Activated CD4-positive, CD25-positive, alpha-beta regulatory T cell treated with anti-CD3 and anti-CD28 coated beads, Interleukin-2, amount 50 U/mL, for 16 hours (primary cell): Measurements from ENCODE around the gene NAPG.
A peak's percentile ranks its signal among the peaks of the same experiment; 100 is the strongest.
"Not testable (repeated sequence)": the region's sequence is repeated elsewhere in the genome, so short reads cannot be mapped to it uniquely, and the experiment has no call there.

Experiments used
- DNase-seq: peaks from one replicate; pipeline ENCODE4 v3.0.0-alpha.2; 2020; ENCODE audit warnings: low read depth, low spot score

The NAPG gene

DNA sequence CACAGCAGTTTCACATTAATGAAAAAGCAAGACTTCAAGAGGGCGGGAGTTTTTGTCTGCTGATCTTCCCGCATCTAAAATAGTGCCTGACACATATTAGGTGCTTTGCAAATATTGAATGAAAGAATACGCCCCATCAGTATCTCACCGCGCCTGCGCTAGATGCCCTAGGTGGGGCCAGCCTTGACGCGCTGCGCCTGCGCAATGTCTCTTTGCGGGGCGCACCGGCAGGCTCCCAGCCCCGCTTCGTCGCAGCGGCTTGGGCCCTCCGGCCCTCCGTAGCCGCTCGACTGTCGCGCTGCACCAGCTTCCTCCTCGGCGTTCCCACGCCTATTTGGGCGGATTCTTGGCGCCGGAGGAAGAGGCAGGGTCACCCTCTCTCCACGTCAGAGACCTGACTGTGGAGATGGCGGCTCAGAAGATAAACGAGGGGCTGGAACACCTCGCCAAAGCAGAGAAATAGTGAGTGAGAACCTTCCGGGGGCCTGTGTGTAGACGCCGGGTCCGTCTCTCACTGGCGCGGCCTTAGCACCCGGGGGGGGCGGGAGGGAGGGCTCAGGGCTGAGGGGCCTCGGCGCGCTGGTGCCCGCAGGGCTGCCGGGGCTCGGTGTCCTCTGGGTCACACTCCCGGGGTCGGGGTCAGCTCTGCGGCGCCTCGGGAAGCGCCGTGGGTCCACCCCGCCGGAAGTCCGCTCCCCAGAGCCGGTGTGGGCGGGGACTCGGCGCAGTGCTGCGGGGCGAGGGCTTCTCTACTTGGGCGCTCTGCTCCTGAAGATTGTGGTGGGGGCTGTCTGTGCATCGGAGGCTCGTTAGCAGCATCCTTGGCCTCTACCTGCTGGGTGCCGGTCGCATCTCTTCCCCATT, at the start of gene NAPG:
Gene NAPG (plus strand): TSS at position 331 of the 864 bp plus-strand sequence. CDS start 76 bp downstream, at position 407.
- DNase-seq, result peak; percentile 76

DNA sequence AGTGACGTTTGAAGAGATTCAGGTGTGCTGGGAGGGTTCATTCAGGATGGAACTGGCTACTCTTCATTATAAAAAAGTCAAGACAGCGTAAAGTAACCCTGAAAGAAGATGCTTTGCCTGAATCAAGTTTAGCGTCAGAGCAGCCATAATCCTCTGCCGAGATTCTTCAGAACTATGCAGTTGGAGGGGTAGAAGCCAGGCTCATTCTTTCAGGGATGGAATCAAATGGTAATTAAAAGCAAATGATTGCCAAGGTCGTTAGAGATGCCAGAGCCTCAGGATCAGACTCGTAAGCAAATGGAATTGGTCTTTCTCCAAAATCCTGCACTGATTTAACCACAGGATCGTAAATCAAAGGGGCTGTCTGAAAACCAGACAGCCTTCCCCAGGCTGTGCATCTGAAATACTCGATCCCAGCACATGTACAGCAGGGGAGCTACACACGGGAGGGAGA, 49.5 kb upstream of the NAPG start:
- no peak for DNase-seq

DNA sequence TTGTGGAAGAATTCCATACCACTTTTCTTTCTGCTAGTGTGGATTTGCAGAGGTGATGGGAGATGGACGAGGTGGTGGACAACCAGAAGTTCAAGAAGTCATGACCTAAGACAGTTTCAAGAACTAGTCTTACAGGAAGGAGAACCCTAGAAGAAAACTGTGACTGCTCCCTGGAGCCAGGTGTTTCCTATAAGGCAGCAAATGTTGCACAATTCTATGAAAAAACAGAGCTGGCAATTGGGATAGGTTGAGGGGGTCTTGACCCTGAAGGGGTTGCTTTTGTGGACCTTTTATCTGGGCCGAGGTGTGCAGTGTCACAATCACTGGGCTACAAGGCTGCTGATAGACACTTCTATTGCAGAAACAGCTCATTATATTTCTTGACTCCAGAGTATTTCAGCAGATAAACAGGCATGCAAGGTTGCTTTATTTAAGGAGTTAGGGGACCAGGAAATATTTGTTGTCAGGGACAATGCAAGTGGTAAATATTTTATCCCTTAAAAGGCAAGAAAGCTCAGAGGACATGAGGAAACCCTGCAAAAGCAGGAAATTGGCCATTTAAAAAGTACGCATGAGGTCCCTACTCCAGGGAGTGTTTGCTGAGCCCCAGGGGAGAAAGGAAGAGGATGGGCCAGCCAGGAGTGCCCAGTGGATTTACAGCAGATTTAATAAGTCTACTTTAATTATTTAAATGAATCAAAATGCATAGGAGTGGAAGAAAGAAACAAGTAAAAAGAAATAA, 48.5 kb upstream of the NAPG start:
- DNase-seq, result no peak

DNA sequence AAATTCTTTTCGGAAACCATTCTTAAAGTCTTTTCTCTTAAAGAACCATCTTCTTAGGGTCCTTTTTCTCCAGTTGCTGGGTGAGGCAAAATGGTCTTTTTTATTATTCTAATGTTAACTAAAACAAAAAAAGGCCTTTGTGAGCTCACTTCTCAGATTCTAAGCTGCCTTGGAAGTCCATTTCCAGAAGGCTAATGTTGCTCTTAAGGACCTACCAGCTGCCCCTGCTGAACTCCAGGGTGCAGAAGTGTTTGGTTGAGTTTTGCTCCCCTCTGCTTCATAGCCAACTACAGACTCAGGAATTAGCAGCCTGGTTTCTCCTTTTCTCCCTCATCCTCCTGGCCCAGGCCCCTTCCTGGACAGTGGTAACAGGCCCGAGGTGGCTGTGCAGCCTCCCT, 48.0 kb upstream of the NAPG start:
- DNase-seq, result no peak

DNA sequence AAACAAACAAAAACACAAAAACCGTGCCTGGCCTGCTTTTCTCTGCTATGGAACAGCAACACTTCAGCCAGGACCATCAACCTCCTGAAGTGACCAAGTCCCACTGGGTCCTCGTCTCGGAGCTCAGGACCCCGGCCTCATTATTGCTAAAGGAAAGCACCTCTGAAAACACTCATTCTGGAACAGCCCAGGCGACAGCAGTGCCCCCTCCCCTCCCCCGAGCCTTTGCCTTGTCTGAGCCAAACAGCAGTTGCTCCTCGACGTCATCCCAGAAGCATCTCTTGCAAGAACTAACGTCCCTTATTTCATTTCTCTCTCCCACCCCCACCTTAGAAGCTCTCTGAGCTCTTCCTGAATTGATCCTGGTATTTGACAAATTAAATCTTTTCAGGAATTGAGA, 44.0 kb upstream of the NAPG start:
- DNase-seq, result no peak

DNA sequence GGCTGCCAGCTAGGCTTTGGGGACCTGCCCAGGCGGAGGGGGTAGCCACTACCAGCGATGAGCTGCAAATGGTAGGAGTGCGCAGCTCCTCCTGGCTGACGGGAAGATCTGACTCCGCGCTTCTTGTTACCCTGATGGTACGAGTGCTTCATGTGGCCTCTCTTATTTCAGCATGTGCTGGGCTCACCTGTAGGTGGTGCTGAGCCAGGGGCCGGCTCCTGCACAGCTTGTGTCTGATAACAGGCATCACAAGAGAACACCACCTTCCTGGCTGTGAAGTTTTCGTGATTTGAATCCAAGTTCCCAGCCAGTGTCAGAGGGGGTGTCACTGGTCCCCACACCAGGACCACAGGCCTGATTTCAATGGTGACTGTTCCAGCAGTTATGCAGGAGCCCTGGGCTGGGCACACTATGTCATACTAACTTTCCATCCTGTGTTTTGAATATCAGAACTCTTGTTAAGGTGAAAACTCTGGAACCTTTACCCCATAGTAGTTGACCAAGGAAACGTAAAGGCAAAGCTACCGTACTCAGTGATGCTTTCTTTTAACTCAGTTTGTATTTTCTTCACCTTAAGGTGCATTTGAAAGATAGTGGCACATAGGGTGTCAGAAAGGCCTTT, 43.4 kb upstream of the NAPG start:
- no peak for DNase-seq

DNA sequence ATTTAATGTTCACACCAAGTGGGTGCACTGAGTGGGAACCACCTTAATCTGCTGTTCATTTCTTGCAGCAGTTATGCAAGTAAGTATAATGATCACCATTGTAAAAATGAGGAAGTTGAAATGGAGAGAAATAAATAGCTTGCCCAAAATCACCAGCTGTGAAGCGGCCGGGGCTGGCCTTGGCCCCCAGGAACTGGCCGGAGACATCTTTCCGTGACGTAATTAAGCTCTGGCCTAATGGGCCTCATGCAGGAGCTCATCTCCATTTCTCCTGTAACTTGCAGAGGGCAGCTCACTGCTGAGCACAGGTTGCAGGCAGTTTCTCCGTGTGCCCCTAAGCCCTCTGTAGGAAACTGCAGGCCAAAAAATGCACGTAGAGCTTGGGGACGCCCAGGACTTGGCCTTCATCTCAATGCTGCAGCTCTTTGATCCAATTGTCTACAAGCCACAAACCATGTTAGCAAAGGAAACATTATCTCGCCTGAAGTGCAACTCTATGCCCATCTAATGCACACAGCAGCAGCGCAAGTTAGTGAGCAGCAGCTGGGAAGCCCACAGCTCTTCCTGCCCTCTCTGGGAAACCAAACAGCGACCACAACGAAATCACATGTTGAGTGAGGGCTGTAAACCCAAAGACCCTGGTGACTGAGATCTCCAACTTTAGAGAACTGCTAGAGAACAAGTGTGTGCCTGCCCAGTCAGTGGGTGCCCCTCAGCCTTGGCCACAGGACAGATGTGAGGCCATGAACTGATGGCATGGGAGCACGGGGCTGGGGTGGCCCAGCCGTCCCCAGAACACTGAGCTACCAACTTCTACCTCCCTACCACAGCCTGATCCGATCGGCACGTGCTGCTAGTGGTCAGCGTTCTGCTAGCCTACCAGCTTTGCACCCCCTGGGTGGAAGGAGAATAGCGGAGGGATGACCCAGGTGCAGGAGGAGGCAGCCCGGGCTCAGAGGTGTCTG, 42.6 kb upstream of the NAPG start:
- no peak for DNase-seq

DNA sequence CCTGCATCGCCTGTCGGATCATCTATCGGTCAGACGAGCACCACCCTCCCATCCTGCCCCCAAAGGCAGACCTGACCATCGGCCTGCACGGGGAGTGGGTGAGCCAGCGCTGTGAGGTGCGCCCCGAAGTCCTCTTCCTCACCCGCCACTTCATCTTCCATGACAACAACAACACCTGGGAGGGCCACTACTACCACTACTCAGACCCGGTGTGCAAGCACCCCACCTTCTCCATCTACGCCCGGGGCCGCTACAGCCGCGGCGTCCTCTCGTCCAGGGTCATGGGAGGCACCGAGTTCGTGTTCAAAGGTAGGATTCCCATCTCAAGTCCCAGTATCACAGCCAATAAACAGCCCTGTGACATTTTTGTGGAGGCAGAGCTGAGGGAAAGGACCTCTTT, 40.4 kb upstream of the NAPG start:
- DNase-seq, result no peak

DNA sequence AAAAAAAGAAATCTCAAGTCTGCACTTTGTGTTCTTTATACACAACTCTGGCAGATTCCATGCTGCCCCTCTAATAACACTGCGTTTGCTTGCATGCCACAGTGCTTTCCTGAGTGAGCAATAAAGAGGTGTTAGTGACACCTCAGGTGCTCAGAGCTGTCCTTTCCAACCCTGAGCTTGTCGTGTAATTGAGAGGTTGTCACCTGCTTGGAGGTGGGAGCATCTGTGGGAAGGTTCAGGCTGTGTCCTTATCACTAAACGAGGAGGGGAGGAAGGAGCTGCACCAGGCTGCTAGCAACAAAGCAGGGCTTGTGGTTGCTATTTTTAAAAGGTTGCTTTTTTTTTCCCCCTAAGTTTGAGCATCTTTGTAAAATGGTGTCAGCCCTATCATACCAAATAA, 39.5 kb upstream of the NAPG start:
- no peak for DNase-seq

DNA sequence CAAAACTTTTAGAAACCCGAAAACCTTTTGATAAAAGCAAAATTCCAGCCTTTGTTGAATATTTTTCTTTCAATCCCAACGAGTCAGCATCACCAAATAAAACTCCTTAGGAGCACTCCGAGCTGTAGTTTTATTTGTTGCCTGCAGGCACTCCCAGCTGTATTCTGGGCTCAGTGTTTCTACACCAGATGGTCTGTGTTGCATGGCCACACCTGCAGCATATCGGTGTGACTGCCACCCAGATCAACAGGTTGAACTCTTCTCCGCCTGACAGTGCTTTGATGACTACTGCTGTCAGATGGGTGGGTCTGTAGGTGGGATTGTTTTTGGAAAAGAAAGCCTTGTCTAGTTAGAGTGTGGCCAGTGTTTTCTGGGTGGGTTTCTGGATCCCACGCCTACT, 38.7 kb upstream of the NAPG start:
- DNase-seq, result no peak

DNA sequence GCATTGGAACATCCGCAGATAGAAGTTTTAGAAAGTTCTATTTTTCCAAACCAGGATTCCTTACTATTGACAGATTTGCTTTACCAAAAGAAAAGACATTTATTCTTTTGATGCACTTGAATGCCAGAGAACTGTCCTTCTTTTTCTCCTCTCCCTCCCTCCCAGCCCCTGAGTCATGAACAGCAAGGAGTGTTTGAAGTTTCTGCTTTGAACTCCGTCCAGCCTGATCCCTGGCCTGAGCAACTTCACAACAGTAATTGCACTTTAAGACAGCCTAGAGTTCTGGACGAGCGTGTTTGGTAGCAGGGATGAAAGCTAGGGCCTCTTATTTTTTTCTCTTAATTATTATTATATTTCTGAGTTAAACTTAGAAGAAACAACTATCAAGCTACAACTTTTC, 37.8 kb upstream of the NAPG start:
- no peak for DNase-seq

DNA sequence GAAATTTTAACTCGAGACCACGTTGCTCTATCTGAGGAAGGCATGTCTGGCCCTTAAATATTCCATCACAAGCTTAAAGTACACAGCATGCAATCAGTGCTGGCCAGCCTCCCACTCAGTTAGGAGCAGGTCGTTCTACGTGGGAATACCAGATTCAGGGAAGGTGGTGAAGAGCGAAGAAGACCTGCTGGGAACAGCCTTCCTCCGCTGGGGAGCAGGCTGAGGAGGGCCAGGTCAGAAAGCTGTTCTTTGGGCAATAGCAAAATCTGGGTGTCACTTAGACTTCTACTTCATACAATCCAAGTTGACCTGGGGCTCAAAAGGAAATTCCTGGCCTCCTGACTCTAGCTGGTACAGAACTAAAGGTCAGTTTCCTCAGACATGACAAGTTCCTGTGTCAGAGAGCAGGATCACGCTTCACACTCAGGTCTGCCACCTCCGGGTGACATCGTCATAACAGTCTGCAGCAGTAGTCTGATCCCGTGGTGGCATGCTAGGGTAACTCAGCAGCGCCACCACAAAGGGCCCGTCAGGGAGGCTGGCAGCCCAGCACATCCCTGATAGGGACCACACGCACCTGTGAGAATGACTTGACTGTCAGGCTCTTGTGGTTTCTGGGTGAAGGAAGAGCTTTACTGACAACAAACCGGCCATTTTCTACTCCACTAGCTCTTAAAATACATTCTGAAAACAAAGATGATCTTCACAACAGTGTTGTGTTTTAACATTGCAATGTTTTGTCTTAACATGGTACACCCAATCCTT, 35.2 kb upstream of the NAPG start:
- DNase-seq, result peak; percentile 9

DNA sequence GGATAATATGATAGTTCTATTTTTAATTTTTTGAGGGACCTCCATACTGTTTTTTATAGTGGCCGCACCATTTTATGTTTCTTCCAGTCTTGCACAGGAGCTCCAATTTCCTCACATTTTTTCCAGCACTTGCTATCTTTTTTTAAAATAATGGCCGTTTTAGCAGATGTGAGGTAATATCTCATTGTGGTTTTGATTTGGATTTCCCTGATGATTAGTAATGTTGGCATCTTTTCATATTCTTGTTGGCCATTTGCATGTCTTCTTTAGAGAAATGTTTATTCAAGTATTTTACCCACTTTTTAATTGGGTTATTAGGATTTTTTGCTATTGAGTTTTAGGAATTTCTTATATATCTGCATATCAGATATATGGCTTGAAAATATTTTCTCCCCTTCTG, 29.9 kb upstream of the NAPG start:
- DNase-seq, result no peak

DNA sequence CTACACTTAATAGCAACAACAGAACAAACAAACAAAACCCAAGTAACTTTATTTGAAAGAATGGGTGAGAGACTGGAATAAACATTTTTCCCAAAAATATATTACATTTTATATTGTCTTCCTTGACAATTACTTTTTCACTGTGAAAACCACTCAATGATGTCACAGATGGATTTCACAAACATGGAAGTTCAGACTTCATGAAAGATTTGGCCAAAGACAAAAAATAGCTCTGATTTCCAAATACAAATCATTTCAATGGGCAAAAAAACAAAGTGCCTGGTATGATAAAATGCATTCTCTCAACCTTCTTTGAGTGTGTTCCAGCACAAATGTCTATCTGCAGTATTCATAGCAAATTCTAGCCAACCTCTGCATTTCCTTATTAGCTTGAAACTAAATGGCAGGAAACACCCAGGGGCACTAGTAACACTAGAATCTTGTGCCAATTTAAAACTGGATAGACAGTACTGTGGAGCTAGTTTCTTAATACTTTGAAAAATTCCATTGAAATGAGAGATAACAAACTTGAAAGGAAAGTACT, 28.5 kb upstream of the NAPG start:
- DNase-seq, result no peak

DNA sequence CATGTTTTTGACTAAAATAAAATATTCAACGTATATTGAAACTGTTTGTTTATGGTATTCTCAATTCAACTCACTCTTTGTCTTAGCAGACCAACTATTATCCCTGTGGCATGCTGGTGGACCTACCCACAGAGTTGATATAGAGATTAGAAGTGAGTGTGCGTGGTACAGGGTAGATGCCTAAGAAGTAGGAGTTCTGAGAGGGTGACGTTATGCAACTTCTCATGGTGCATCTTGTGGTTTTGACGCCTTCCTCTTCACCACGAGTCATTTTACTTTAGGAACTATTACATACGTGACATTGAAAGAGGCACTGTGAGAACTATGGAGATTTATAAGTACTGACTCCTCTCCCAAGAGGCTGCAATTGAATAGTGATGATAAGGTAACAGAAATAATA, 26.6 kb upstream of the NAPG start:
- DNase-seq, result no peak

DNA sequence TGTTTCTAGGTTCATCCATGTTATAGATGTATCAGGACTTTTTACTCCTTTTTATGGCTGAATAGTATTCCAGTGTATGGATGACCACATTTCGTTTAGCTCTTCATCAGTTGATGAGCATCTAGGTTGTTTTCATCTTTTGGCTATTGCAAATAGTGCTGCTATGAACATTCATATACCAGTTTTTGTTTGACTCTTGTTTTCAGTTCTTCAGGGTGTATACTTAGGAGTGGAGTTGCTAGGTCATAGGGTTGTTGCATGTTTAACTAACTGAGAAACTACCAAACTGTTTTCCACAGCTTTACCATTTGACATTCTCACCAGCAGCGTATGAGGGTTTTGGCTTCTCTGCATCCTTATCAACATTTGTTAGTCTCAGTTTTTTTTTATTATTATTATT, 25.8 kb upstream of the NAPG start:
- no peak for DNase-seq

DNA sequence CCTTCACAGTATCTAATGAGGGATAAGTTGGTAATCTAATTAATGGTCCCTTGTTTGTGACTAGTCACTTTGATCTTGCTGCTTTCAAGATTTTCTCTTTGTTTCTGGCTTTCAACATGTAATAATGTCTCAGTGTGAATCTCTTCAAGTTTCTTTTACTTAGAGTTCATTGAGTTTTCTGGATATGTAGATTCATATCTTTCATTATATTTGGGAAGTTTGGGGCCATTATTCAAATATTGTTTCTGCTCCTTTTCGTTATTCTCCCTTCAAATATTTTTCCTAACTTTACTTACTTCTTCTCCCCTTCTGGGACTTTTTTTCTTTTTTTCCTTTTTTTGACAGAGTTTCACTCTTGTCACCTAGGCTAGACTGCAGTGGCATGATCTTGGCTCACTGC, 21.1 kb upstream of the NAPG start:
- no peak for DNase-seq

DNA sequence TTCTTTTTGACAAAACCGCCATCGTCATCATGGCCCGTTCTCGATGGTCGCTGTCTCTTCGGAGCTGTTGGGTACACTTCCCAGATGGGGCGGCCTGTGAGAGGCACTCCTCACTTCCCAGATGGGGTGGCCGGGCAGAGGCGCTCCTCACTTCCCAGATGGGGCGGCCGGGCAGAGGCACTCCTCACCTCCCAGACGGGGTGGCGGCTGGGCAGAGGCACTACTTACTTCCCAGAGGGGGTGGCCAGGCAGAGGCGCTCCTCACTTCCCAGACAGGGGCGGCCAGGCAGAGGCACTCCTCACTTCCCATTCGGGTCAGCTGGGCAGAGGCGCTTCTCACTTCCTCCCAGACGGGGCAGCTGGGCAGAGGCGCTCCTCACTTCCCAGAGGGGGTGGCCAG, 19.9 kb upstream of the NAPG start:
- DNase-seq, result not testable (repeated sequence)

DNA sequence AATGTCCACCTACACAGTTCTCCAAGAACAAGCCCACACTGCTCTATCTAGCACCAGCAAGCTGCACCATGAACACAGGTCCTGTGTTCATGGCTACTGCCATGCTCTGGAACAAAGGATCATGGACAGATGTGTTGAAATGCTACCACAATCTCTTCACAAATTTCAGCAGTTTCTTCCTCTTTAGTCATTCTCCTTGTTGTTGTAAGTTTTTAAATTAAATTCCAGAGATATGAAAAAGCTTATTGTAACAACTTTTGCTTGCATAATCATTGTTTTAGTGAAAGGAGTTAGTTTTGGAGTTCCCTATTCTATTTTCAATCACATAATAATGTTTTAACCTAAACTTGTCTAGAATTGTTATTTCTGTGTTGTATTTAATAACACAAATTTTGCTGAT, 17.2 kb upstream of the NAPG start:
- no peak for DNase-seq

DNA sequence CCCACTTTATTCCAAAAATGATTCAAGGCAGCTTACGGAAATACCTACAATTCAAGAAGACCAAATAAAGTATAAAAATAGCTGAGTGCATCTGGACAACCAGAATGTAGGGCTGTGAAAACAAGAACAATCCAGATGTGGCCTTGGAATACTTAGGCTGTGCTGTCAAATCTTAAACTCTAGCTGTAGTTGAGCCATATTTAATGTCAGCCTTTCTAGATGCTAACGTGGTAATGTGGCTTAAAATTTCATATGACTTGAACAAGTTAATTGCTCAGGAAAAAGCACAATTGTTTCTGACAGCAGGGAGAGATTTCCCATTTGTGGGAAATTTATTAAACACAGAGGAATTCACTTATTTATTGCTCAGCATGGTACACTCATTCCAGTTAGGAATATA, 14.6 kb upstream of the NAPG start:
- no peak for DNase-seq
